ENCODE measurements around the gene ZMYND15. TPM values are rescaled to one million over a fixed set of nuclear protein-coding genes. Genes with fewer than 3 reads are reported as not detected.

Gene ZMYND15
- total and polyA plus RNA-seq, 4 donors = 0.47 to 2.4 (median 0.71) TPM

DNA sequence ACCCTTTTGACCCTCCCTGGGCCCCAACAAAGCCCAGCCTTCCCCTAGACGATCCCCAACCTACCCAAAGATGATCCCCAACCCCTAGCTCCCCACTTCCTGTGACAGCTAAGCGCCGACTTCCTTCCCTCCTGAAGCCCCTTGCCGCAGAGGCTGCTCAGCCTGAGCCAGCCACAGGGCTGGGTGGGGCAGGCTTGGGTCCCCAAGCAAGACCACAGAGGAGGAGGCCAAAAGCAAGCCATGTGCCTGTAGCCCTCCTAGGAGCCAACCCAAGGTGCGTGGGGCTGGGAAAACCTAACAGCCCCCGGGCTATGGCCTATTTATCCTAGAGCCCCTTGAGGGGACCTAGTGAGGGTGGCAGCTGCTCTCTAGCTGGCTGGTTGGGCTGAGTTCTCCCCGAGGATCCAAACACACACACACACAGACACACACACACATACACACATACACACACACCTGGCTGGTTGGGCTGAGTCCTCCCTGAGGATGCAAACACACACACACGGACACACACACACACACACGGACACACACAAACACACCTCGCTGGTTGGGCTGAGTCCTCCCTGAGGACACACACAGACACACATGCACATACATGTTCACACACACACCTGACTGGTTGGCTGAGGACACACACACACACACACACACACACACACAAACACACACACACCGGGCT is 24.4 kb upstream of the ZMYND15 start:
- no peaks in the 10 kb centered on the region for H3K9me3 ChIP-seq (ENCODE audit: control insufficient read depth in 4 of 4, low read length in 3 of 4)
- H3K27ac ChIP-seq (ENCODE audit: low read depth in 1 of 2, low read length in 2 of 2) = peak overlapping the region in 1 of 2 donors; percentile 54
- WGBS = 75% methylated on average over 11 of the region's 11 CpGs
- H3K36me3 ChIP-seq (ENCODE audit: control insufficient read depth in 4 of 4, insufficient read depth in 3 of 4, low read depth in 1 of 4, low read length in 3 of 4) = peaks cover 2 to 8% (median 5%) of the 10 kb centered on the region in 4 donors
- H3K27me3 ChIP-seq (ENCODE audit: control insufficient read depth in 4 of 4, insufficient read depth in 4 of 4, low read length in 3 of 4) = no peaks in the 10 kb centered on the region
- TF ChIP-seq RXRA (IDR thresholded peaks at IDR 0.05) = no peak
- no peak for TF ChIP-seq CTCF (IDR thresholded peaks at IDR 0.05; ENCODE audit: low read depth, low read length, missing input control)
- no peak for TF ChIP-seq HNF4G (IDR thresholded peaks at IDR 0.05)
- TF ChIP-seq, protein P1, sequence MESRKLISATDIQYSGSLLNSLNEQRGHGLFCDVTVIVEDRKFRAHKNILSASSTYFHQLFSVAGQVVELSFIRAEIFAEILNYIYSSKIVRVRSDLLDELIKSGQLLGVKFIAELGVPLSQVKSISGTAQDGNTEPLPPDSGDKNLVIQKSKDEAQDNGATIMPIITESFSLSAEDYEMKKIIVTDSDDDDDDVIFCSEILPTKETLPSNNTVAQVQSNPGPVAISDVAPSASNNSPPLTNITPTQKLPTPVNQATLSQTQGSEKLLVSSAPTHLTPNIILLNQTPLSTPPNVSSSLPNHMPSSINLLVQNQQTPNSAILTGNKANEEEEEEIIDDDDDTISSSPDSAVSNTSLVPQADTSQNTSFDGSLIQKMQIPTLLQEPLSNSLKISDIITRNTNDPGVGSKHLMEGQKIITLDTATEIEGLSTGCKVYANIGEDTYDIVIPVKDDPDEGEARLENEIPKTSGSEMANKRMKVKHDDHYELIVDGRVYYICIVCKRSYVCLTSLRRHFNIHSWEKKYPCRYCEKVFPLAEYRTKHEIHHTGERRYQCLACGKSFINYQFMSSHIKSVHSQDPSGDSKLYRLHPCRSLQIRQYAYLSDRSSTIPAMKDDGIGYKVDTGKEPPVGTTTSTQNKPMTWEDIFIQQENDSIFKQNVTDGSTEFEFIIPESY (IDR thresholded peaks at IDR 0.05) = no peak
- TF ChIP-seq RAD21 (IDR thresholded peaks at IDR 0.05) = no peak
- TF ChIP-seq SP1 (IDR thresholded peaks at IDR 0.05) = no peak
- no peak for TF ChIP-seq ATF3 (IDR thresholded peaks at IDR 0.05)
- TF ChIP-seq GABPA (IDR thresholded peaks at IDR 0.05 in 1 of 2, conservative IDR thresholded peaks at IDR 0.05 in 1 of 2) = no peak
- TF ChIP-seq, protein P2, sequence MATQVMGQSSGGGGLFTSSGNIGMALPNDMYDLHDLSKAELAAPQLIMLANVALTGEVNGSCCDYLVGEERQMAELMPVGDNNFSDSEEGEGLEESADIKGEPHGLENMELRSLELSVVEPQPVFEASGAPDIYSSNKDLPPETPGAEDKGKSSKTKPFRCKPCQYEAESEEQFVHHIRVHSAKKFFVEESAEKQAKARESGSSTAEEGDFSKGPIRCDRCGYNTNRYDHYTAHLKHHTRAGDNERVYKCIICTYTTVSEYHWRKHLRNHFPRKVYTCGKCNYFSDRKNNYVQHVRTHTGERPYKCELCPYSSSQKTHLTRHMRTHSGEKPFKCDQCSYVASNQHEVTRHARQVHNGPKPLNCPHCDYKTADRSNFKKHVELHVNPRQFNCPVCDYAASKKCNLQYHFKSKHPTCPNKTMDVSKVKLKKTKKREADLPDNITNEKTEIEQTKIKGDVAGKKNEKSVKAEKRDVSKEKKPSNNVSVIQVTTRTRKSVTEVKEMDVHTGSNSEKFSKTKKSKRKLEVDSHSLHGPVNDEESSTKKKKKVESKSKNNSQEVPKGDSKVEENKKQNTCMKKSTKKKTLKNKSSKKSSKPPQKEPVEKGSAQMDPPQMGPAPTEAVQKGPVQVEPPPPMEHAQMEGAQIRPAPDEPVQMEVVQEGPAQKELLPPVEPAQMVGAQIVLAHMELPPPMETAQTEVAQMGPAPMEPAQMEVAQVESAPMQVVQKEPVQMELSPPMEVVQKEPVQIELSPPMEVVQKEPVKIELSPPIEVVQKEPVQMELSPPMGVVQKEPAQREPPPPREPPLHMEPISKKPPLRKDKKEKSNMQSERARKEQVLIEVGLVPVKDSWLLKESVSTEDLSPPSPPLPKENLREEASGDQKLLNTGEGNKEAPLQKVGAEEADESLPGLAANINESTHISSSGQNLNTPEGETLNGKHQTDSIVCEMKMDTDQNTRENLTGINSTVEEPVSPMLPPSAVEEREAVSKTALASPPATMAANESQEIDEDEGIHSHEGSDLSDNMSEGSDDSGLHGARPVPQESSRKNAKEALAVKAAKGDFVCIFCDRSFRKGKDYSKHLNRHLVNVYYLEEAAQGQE (IDR thresholded peaks at IDR 0.05) = no peak
- no peak for TF ChIP-seq JUND (IDR thresholded peaks at IDR 0.05)
- TF ChIP-seq HNF4A (conservative IDR thresholded peaks at IDR 0.05) = no peak
- no peak for TF ChIP-seq TAF1 (conservative IDR thresholded peaks at IDR 0.05)
- no peak for TF ChIP-seq FOXA1 (IDR thresholded peaks at IDR 0.05)
- TF ChIP-seq FOXA2 (IDR thresholded peaks at IDR 0.05) = no peak
- no peak for TF ChIP-seq EGR1 (IDR thresholded peaks at IDR 0.05; ENCODE audit: low read depth in 2 of 2)
- no peak for TF ChIP-seq YY1 (IDR thresholded peaks at IDR 0.05)
- TF ChIP-seq NR2F2 (IDR thresholded peaks at IDR 0.05) = no peak
- TF ChIP-seq, protein P3, sequence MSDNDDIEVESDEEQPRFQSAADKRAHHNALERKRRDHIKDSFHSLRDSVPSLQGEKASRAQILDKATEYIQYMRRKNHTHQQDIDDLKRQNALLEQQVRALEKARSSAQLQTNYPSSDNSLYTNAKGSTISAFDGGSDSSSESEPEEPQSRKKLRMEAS (IDR thresholded peaks at IDR 0.05) = no peak
- no peak overlapping the region for H3K4me3 ChIP-seq (ENCODE audit: low read depth in 1 of 3, low read length in 3 of 3)
- H3K4me1 ChIP-seq (ENCODE audit: control insufficient read depth in 4 of 4, insufficient read depth in 4 of 4, low read length in 3 of 4) = peaks cover 19 to 38% (median 29%) of the 10 kb centered on the region in 4 donors
- H3K9ac ChIP-seq (ENCODE audit: low read depth in 1 of 2, low read length in 2 of 2) = no peak overlapping the region
- no peak for DNase-seq (ENCODE audit: low spot score)
